Lower lobe of right lung (tissue), 2 donors: ENCODE data around the gene LBHD2. TPM values are rescaled to one million over a fixed set of nuclear protein-coding genes. Genes with fewer than 3 reads are reported as not detected.

ENCODE experiments used
- ATAC-seq, 2 donors: fragments of 200-7000 bp; cut with Tn5 transposase; one replicate each; pipeline ENCODE4 v1.9.1; 2020 to 2022; ENCODE audit warnings: mild to moderate bottlenecking in 2 of 2, moderate library complexity in 2 of 2
- DNase-seq: peaks from one replicate; pipeline ENCODE4 v3.0.0-alpha.2; 2020
- H3K27ac ChIP-seq: fragments of 200-600 bp; one replicate; pipeline ENCODE4 v1.8.0; 2022
- H3K27me3 ChIP-seq: fragments of 200-600 bp; one replicate; pipeline ENCODE4 v1.8.0; 2022; ENCODE audit warnings: low read depth
- H3K36me3 ChIP-seq: fragments of 200-600 bp; one replicate; pipeline ENCODE4 v1.8.0; 2022; ENCODE audit warnings: mild to moderate bottlenecking
- H3K4me1 ChIP-seq: fragments of 200-600 bp; one replicate; pipeline ENCODE4 v1.8.0; 2022
- H3K4me3 ChIP-seq: fragments of 200-600 bp; one replicate; pipeline ENCODE4 v1.8.0; 2022; ENCODE audit warnings: mild to moderate bottlenecking
- H3K9me3 ChIP-seq: fragments of 200-600 bp; one replicate; pipeline ENCODE4 v1.8.0; 2022
- intact Hi-C: fragments of 100-400 bp; cut with DNase I; formaldehyde crosslinking; loops from one replicate; pipeline ENCODE4 v1.11.0; 2022
- total RNA-seq: library from RNA; stranded (reverse); fragmentation: NEBNext Ultra II Directional; extraction: Animal tissue kit (Norgen Biotek cat#: 25700); gene quantifications from one replicate; pipeline ENCODE4 v1.2.1, GENCODE V29; 2021
- TF ChIP-seq, protein P1 (sequence below): fragments of 200-600 bp; IDR thresholded peaks from one replicate; pipeline ENCODE4 v1.8.0; 2022; ENCODE audit warnings: antibody characterized with exemption, mild to moderate bottlenecking
- donor health status: DM: no; HTN: yes; CAD: no; lungs with severe emphysema.

Gene LBHD2
- total RNA-seq, 1 donor from 2014 or later: not detected

DNA sequence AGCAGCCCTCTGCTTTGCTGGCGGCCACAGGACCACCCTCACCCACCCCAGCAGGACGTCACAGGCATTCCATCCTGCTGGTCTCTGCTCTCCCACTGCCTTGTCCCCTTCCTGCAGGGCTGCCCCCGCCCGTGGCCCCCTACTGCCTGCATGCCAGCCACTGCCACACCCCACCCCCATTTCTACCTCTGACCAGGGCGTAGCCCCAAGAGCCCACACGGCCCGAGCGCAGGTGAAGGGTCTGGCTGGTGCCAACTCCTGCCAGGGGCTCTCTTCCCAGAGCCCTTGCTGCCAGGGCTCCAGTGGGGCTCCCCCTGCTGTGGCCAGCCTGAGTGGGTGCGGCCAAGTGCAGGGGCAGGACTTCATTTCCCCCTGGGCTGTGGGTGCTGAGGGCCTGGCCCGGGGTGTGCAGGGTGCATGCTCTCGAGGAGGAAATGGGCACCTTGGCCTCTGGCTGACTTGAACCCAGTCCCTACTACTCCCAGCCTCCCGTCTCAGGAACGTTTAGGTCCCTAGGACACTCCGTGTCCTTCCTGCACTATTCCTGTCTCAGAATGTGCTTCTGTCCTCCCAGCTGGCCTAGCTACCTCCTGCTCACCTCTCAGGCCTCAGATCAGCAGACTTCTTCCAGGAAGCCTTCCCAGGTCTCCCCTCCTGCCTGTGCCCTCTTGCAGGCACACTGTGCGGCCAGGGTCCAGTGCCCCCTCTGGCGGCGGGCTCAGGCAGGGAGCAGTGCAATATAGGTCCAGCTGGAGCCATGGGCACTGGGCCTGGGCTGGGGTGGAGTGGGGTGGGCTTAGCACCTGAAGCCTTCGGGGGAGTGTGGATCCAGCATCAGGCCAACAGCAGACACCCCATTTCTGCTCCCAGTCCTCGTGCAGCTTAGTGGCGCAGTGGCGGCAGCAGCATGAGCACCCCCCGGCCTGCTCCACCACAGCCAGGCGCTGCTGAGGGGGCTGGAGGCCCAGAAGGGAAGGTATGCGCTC lies 1.4 kb downstream of the LBHD2 start:
- Histone ChIP-seq H3K27ac (no peak overlapping the region), H3K4me3 (no peak overlapping the region), H3K4me1 (no peaks in the 10 kb centered on the region), H3K27me3 (peaks cover 33% of the 10 kb centered on the region), H3K36me3 (no peaks in the 10 kb centered on the region), H3K9me3 (no peaks in the 10 kb centered on the region)
- intact Hi-C loops: no loop called here
- DNase-seq: no peak
- TF ChIP-seq, protein P1, sequence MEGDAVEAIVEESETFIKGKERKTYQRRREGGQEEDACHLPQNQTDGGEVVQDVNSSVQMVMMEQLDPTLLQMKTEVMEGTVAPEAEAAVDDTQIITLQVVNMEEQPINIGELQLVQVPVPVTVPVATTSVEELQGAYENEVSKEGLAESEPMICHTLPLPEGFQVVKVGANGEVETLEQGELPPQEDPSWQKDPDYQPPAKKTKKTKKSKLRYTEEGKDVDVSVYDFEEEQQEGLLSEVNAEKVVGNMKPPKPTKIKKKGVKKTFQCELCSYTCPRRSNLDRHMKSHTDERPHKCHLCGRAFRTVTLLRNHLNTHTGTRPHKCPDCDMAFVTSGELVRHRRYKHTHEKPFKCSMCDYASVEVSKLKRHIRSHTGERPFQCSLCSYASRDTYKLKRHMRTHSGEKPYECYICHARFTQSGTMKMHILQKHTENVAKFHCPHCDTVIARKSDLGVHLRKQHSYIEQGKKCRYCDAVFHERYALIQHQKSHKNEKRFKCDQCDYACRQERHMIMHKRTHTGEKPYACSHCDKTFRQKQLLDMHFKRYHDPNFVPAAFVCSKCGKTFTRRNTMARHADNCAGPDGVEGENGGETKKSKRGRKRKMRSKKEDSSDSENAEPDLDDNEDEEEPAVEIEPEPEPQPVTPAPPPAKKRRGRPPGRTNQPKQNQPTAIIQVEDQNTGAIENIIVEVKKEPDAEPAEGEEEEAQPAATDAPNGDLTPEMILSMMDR: no peak
- ATAC-seq: no peak

DNA sequence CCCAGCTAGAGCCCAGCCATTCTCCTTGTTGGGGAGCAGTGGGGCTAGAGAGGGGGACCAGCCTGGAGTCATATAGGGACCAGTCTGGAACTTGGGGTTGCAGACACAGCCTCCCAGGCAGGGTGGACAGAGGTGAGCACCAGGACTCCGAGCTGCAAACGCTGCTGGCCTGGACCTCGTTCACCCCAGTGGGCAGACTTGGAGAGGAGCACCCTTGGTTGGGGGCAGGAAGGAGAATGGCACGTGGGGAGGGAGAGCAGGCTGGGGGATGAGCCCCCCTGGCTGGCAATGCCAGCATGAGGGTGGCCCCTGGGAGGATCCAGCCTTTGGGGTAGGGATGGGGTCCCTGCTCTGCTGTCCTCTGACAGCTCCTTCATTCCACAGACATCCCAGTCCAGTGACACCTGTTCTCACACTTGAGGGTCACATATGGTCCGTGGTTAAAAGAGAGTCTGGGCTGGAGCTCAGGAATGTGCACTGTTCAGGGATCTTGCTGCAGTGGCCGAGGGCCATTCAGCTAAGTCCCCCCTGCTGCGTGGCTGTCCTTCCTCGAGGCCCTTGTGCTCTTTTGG lies 2.8 kb downstream of the LBHD2 start:
- H3K9me3 ChIP-seq: no peaks in the 10 kb centered on the region
- H3K27me3 ChIP-seq: peaks cover 33% of the 10 kb centered on the region
- no peak overlapping the region for H3K27ac ChIP-seq
- H3K4me3 ChIP-seq: no peak overlapping the region
- DNase-seq (peak; percentile 41), ATAC-seq (no peak)
- intact Hi-C loops: no loop called here
- no peaks in the 10 kb centered on the region for H3K36me3 ChIP-seq
- TF ChIP-seq, protein P1: no peak
- peaks cover 7% of the 10 kb centered on the region for H3K4me1 ChIP-seq

DNA sequence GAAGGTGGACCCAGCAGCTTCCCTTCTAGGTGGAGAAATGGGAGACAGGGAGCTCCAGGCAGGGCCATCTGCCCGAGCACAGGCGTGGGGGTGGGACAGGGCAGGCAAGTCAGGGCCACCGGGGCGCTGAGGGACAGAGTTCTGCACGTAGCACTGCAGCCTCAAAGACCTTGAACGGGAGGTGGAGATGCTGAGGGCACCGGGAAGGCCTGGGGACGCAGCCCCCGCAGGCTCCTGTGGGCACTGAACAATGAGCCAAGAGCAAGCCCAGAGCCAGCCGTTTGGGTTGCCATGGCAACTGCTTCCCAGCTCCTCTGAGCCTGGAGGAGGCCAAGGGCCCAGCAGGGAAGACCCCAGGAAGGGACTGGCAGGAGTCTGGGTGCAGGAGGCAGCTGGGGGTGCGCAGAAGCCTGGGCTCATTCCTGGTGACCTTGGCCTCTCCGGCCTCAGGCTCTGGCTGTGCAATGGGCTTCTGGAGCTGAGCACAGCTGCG lies 3.4 kb downstream of the LBHD2 start:
- Histone ChIP-seq H3K4me1 (peaks cover 7% of the 10 kb centered on the region), H3K36me3 (no peaks in the 10 kb centered on the region), H3K27me3 (peaks cover 33% of the 10 kb centered on the region), H3K9me3 (no peaks in the 10 kb centered on the region), H3K27ac (no peak overlapping the region), H3K4me3 (no peak overlapping the region)
- TF ChIP-seq, protein P1: no peak
- DNase-seq (peak; percentile 44), ATAC-seq (no peak)
- intact Hi-C loops: no loop called here

DNA sequence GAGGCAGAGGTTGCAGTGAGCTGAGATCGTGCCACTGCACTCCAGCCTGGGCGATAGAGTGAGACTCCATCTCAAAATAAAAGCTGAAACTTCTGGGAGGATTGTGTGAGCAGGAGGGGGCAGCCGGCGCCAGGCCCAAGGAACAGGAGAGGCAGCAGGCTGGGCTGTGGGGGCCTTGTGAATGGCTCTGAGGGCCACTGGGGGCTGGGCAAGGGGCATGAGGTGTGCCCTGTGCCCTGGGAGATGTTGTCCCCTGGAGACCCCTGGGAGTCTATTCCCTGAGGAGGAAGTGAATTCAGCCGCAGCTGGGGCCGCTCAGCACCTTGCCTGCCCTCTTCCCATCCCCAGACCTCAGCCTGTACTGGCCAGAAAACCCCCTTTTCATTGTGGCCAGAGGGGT lies 4.9 kb downstream of the LBHD2 start:
- no peaks in the 10 kb centered on the region for H3K36me3 ChIP-seq
- ATAC-seq (no peak), DNase-seq (no peak)
- no peaks in the 10 kb centered on the region for H3K9me3 ChIP-seq
- peaks cover 7% of the 10 kb centered on the region for H3K4me1 ChIP-seq
- H3K27ac ChIP-seq: no peak overlapping the region
- peaks cover 30% of the 10 kb centered on the region for H3K27me3 ChIP-seq
- TF ChIP-seq, protein P1: no peak
- intact Hi-C loops: no loop called here
- H3K4me3 ChIP-seq: no peak overlapping the region

DNA sequence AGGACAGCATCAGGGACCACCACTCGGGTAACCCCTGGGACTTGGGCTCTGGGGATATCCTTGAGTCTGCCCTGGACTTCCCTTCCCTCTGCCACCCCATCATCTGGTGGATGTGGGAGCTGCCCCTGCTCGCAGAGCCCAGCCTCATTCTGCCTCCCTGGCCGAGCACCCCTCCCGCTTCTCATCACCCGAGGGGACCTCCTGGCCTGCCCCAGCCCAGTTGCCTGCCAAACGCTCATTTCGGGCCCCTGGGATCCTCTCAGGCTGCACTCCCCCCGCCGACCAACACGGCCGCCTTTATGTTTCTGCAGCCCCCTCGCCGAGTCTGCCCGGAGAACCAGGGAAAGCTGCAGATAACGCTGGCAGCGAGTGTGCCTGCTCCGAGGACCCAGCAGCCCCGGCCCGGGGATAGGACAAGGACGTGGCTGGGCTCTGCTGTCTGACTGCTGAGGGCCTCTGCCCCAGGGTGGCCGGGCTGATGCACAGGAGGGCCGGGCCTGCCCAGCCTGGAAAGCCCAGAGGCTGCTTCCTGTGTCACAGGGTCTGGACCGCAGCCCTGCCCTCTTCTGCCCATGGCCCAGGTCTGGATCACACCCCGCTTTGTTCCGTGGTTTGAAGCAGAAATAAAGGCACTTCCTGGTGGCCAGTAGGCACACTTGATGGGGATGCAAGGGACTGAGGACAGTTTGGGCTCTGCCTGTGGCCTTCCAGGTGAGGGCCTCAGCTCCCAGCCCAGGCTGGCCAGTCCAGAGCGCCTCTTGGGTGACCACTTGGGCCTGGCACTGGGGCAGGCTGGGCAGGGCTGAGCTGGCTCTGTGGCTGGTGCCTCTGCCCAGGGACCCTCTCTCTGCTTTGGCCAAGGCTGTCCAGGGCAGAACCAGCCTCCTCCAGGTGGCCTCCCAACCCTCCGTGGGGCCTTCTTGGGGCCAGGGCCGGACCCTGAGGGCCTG lies 5.7 kb downstream of the LBHD2 start:
- peaks cover 22% of the 10 kb centered on the region for H3K27me3 ChIP-seq
- no peak overlapping the region for H3K27ac ChIP-seq
- TF ChIP-seq, protein P1: no peak
- no peaks in the 10 kb centered on the region for H3K36me3 ChIP-seq
- H3K9me3 ChIP-seq: no peaks in the 10 kb centered on the region
- ATAC-seq (no peak), DNase-seq (no peak)
- H3K4me1 ChIP-seq: peaks cover 10% of the 10 kb centered on the region
- intact Hi-C loops: no loop called here
- no peak overlapping the region for H3K4me3 ChIP-seq
